GM18499 (cell line): ENCODE results near the gene SP140.
"Not testable (repeated sequence)": the region's sequence is repeated elsewhere in the genome, so short reads cannot be mapped to it uniquely, and the experiment has no call there.

Source experiments
- ATAC-seq: cut with Tn5 transposase; IDR thresholded peaks from one replicate; pipeline ENCODE4 v1.9.1; 2021; ENCODE audit warnings: moderate number of reproducible peaks; ENCODE audit not compliant: insufficient read depth, unreplicated experiment

Gene SP140

GRCh38 chr2:230269715-230270114 is 44.2 kb downstream of the SP140 start:
- no peak for ATAC-seq

DNA sequence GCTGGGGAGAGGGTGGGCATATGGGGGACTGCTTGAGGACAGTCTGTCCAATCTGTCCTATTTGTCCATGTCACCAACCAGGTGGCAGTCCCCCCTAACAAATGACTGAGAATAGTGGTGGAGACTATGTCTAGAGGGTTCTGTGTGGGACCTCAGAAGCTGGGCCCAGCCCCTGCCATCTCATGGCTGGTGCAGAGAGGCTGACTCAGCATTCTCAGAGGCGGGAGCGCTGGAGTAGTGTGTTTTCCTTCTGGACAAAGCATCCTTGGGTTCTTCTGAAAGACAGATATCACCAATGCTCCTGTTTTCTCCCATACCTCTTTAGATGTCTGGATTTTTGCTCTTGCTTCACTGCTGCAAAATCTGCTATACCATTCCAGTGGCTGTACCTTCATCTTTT is 57.4 kb downstream of the SP140 start:
- ATAC-seq, result no peak

DNA sequence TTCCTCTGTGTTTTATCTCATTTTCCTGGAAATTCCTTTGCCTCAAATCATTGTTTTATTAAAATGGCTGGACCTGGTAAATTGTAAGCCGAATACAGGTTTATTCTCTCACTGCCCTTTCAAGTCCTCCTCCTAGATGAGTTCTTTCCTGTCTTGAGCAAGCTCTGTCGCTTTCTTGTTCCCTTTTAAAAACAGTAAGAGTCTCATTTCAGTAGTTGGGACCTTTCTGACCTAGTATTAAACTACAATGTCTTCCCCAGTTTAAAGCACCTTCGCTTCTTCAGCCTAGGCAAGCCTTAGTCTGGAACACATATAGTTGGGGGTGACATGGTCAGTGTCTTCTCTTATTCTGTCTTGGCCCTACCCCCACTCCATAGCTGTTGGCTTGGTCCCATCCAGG is 60.5 kb downstream of the SP140 start:
- ATAC-seq, result no peak

- ATAC-seq, result not testable (repeated sequence)
These were observed 63.8 kb downstream of the SP140 start for GRCh38 chr2:230289311-230289710.

GRCh38 chr2:230295192-230295591 is 69.7 kb downstream of the SP140 start:
- ATAC-seq, result no peak

DNA sequence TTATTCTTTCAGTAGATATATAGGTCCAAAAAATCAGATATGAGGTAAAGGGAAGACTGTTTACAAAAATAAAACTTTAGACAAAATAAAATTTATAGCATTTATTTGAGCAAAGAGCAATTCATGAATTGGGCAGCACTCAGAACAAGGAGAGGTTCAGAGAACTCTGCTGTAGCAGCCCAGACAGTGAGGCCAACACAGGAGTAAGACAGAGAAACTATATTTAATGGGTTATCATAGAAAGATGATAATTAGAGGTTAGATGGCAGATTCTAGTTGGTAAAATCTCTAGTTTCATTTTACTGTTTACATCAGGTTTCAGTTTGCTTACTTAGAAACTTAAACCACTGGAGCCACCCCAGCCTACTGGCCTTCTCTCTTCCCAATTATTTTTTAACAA is 71.4 kb downstream of the SP140 start:
- ATAC-seq, result no peak

GRCh38 chr2:230299618-230300017 is 74.1 kb downstream of the SP140 start:
- ATAC-seq, result no peak

DNA sequence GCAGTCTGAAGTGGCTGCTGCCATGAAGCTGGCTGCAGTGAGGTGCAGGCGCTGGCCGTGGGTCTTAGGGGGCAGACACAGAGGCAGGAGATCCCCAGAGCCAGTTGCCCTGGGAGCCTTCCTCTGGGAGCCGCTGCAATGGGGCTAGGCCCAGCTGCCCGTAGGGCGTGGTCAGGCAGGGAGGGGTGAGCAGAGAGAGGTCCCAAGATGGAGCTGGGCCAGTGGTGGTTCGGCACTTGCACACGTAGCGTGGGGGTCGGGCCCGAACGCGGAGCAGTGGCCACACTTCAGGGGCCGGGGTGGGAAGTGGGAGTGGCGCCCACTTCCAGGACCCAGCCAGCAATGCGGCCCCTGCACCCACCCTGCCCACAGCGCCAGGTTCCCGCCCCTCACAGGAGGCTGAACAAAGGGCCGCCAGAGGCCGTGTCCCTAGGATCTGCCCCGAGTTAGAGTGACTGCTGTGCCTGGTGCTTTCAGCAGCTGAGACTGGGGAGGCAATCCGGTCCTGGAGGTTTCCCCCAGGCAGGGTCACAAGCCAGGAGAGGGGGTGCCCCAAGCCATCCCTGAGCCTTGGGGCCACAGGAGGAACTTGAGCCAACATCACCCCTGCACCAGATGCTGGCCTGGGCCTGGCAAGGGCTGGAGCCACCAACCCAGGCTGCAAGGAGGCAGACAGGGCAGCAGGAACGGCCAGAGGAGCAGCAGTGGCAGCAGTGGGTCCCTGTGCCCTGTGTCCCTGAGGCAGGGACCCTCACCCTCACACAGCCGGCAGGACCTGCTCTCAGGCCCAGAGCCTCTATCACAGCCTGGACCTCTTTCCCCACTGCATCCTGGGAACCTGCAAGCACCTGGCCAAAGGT is 80.1 kb downstream of the SP140 start:
- no peak for ATAC-seq

- no peak for ATAC-seq
These were observed 80.9 kb downstream of the SP140 start for GRCh38 chr2:230306474-230306873.

- ATAC-seq, result no peak
These were observed 81.9 kb downstream of the SP140 start for GRCh38 chr2:230307485-230307884.

DNA sequence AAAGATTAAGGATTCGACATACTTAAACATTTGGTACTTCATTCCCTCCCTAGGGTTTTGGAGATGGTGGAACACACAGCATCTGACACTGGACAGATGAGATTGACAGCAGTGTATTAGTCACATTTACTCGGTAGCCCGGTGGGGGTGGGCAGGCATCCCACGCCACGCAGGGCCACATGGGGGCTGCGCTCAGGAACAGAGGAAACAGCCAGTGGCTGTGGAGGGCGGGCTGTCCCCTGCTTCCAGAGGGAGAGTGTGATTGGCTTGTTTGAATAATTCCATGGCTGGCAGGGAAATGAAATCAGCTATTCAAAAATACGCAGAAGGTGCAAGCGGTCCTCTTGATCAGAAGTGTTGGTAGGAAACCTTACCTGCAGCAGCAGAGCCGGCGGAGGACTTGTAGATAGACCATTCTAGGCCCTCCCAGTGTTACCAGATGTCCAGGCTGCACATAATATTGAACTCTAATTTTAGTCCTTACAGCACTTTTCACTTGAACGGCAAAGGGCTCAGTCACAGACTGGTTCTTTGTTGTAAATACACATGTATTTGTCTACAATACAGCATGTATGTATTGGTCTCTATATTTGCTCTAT is 83.0 kb downstream of the SP140 start:
- no peak for ATAC-seq

GRCh38 chr2:230310792-230311191 is 85.3 kb downstream of the SP140 start:
- not testable (repeated sequence) for ATAC-seq

- not testable (repeated sequence) for ATAC-seq
These were observed 86.1 kb downstream of the SP140 start for GRCh38 chr2:230311634-230312033.

GRCh38 chr2:230312638-230313037 is 87.1 kb downstream of the SP140 start:
- ATAC-seq, result no peak

- ATAC-seq, result no peak
These were observed 91.8 kb downstream of the SP140 start for GRCh38 chr2:230317366-230317765.

GRCh38 chr2:230318190-230319121 is 92.9 kb downstream of the SP140 start:
- peak; percentile 28 for ATAC-seq

GRCh38 chr2:230319211-230319862 is 93.8 kb downstream of the SP140 start:
- ATAC-seq, result peak; percentile 49

DNA sequence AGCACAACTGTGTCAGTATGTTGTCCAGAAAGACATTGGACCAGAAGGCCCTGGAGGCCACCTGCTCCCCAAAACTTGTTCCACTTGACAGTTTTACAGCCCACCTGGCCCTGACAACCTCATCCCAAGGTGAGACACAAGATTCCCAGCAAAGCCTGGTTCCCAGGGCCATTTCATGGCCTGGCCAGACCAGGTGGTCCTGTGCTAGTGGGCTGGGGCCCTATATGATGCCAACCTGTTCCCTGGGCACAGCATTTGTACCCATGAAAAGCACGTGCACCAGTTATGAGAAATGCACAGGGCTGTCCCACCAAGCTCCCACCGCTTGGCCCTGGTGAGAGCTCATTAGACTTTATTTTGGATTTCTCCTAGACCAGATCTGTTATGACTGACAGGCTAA is 95.5 kb downstream of the SP140 start:
- no peak for ATAC-seq

DNA sequence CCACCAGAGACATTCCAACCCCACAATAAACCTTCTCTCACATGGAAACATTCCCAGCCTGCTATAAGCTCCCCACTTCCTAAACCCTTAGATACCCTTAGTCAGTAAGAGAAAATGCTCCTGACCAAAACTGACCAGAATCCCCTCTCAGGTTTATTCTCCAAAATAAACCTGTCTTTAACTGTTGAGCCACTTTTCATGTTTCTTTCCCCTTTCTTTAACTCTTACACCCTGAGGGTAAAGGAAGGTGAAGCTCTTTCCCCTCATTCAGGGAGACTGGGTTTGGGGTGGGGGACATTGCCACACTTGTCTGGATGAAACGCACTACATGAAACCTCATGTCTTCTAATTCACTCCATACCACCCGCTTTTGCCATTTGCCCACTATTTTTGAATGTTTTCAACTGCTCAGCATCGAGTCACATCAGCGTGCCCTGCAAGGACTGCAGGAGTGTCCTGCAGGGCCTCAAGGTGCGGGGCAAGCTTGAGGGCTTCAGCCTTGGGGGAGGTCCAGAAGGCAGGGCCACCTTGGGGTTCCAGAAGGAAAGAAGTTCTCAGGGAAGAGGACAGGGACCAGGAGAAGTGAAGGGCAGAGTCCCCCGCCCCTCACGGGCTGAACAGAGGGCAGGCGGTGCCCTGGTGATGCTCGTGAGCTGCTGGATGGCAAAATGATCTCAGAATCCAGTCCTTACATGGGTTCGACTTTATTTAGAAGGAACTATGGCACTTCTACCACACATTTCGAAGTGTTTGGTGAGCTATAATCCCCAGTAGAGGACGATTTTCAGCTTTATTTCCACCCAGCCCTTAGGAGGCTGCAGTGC is 97.2 kb downstream of the SP140 start:
- no peak for ATAC-seq
